Measurements from ENCODE around the gene DPY19L2.
"Not testable (repeated sequence)": the region's sequence is repeated elsewhere in the genome, so short reads cannot be mapped to it uniquely, and the experiment has no call there.

DNA sequence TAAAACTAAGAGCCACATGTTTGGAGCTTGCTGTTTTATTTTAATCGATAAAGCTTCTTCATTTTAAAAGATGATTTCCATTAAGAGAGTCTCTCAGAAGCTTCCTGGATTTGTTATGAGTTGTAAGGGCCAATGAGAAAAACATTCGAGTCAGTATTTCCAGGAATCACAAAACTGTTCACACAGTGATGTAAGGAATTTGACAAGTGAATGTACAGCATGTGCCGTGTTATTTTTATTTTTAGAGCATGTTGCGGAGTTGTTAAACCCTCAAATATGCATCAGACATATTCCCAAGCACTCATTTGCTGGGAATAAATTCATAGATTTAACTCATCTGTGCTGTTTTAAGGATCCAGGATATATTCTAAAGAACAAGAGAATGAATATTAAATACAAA, 129.6 kb downstream of the DPY19L2 start:
- TF ChIP-seq, protein P1, sequence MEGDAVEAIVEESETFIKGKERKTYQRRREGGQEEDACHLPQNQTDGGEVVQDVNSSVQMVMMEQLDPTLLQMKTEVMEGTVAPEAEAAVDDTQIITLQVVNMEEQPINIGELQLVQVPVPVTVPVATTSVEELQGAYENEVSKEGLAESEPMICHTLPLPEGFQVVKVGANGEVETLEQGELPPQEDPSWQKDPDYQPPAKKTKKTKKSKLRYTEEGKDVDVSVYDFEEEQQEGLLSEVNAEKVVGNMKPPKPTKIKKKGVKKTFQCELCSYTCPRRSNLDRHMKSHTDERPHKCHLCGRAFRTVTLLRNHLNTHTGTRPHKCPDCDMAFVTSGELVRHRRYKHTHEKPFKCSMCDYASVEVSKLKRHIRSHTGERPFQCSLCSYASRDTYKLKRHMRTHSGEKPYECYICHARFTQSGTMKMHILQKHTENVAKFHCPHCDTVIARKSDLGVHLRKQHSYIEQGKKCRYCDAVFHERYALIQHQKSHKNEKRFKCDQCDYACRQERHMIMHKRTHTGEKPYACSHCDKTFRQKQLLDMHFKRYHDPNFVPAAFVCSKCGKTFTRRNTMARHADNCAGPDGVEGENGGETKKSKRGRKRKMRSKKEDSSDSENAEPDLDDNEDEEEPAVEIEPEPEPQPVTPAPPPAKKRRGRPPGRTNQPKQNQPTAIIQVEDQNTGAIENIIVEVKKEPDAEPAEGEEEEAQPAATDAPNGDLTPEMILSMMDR (IDR thresholded peaks at IDR 0.05; ENCODE audit: insufficient read depth, low read depth, low read length), result not testable (repeated sequence)
- not testable (repeated sequence) for TF ChIP-seq EZH2 (IDR thresholded peaks at IDR 0.05; ENCODE audit: insufficient read depth, low read length)
